IMR-90 (cell line): ENCODE results near the gene INTS11. TPM values are rescaled to one million over a fixed set of nuclear protein-coding genes. Genes with fewer than 3 reads are reported as not detected.

ENCODE experiments used
- ATAC-seq: fragments of 200-7000 bp; cut with Tn5 transposase; 2 replicates; pipeline ENCODE4 v1.9.1; 2020; ENCODE audit warnings: low read depth, mild to moderate bottlenecking, moderate library complexity
- BruUV-seq: library from RNA; stranded (reverse); fragments of 400-500 nt; replicated peaks from 2 replicates; lab custom pipeline; 2021; lab: Mats Ljungman, UMichigan
- CTCF ChIA-PET: fragments of 300-600 bp; formaldehyde crosslinking; extraction: SDS; loops from one replicate; lab custom pipeline; 2021; ENCODE audit warnings: antibody characterized with exemption; lab: Yijun Ruan, JAX
- POLR2A ChIA-PET: fragments of 300-600 bp; sonication (Branson Sonifier 250); formaldehyde crosslinking; loops from one replicate; lab custom pipeline; 2022; ENCODE audit warnings: antibody characterized with exemption; ENCODE audit not compliant: unreplicated experiment; lab: Charles Lee
- DNase-seq: peaks from one replicate; pipeline ENCODE4 v3.0.0; 2013
- H2AFZ ChIP-seq: replicated peaks from 2 replicates; pipeline ENCODE3; 2013; ENCODE audit warnings: low read length, mild to moderate bottlenecking; ENCODE audit not compliant: poor library complexity
- H2AK5ac ChIP-seq: 2 replicates; pipeline ENCODE4 v1.6.1; 2013; ENCODE audit warnings: low read depth, low read length, inconsistent platforms
- H2AK9ac ChIP-seq: replicated peaks from 2 replicates; pipeline ENCODE3; 2013; ENCODE audit warnings: mild to moderate bottlenecking, low read depth, low read length, moderate library complexity; ENCODE audit not compliant: poor library complexity
- H2BK120ac ChIP-seq: 2 replicates; pipeline ENCODE4 v1.6.1; 2013; ENCODE audit warnings: low read depth, low read length, inconsistent platforms
- H2BK15ac ChIP-seq: 3 replicates; pipeline ENCODE4 v1.6.1; 2013; ENCODE audit warnings: low read depth, low read length, inconsistent platforms
- H2BK20ac ChIP-seq: 2 replicates; pipeline ENCODE4 v1.6.1; 2013; ENCODE audit warnings: low read depth, mild to moderate bottlenecking, inconsistent platforms, low read length, moderate library complexity
- H2BK5ac ChIP-seq: 2 replicates; pipeline ENCODE4 v1.6.1; 2013; ENCODE audit warnings: mild to moderate bottlenecking, low read depth, low read length, inconsistent platforms; ENCODE audit not compliant: poor library complexity, severe bottlenecking
- H3K14ac ChIP-seq: replicated peaks from 2 replicates; pipeline ENCODE4 v1.6.1; 2013; ENCODE audit warnings: low read depth, low read length, inconsistent platforms
- H3K18ac ChIP-seq: 2 replicates; pipeline ENCODE4 v1.6.1; 2013; ENCODE audit warnings: low read depth, low read length, control low read depth
- H3K23ac ChIP-seq: 2 replicates; pipeline ENCODE4 v1.6.1; 2013; ENCODE audit warnings: low read depth, low read length, inconsistent platforms
- H3K27ac ChIP-seq: 2 replicates; pipeline ENCODE4 v1.5.1; 2013; ENCODE audit warnings: mild to moderate bottlenecking, control low read depth, low read length; ENCODE audit not compliant: insufficient read depth
- H3K27me3 ChIP-seq: 2 replicates; pipeline ENCODE4 v1.6.1; 2013; ENCODE audit warnings: low read length; ENCODE audit not compliant: control insufficient read depth, insufficient read depth
- H3K36me3 ChIP-seq: 2 replicates; pipeline ENCODE4 v1.6.1; 2013; ENCODE audit warnings: low read length, mixed read lengths; ENCODE audit not compliant: control insufficient read depth, insufficient read depth
- H3K4ac ChIP-seq: 2 replicates; pipeline ENCODE4 v1.6.1; 2013; ENCODE audit warnings: low read depth, low read length, inconsistent platforms
- H3K4me1 ChIP-seq: 2 replicates; pipeline ENCODE4 v1.6.1; 2013; ENCODE audit warnings: low read length, mixed read lengths; ENCODE audit not compliant: control insufficient read depth, insufficient read depth
- H3K4me2 ChIP-seq: 2 replicates; pipeline ENCODE4 v1.6.1; 2013; ENCODE audit warnings: low read depth, mild to moderate bottlenecking, control low read depth, low read length, moderate library complexity
- H3K4me3 ChIP-seq: 2 replicates; pipeline ENCODE4 v1.5.1; 2013; ENCODE audit warnings: low read depth, mild to moderate bottlenecking, control low read depth, low read length, moderate library complexity; ENCODE audit not compliant: insufficient read depth
- H3K56ac ChIP-seq: 2 replicates; pipeline ENCODE4 v1.6.1; 2013; ENCODE audit warnings: low read length, inconsistent platforms; ENCODE audit not compliant: insufficient read depth; ENCODE audit errors: extremely low read depth
- H3K79me1 ChIP-seq, 2 experiments: 2 replicates each; pipeline ENCODE4 v1.6.1; 2013; ENCODE audit warnings: low read length in 2 of 2, inconsistent platforms in 1 of 2, low read depth in 1 of 2
- H3K9ac ChIP-seq: 2 replicates; pipeline ENCODE4 v1.6.1; 2013; ENCODE audit warnings: low read depth, low read length, control low read depth
- H3K9me1 ChIP-seq: 2 replicates; pipeline ENCODE4 v1.6.1; 2013; ENCODE audit warnings: low read length, inconsistent platforms; ENCODE audit not compliant: insufficient read depth
- H3K9me3 ChIP-seq: 2 replicates; pipeline ENCODE4 v1.6.1; 2013; ENCODE audit warnings: low read length; ENCODE audit not compliant: control insufficient read depth, insufficient read depth
- H4K20me1 ChIP-seq: 2 replicates; pipeline ENCODE4 v1.6.1; 2013; ENCODE audit warnings: low read length, inconsistent platforms; ENCODE audit not compliant: insufficient read depth
- H4K5ac ChIP-seq: 2 replicates; pipeline ENCODE4 v1.6.1; 2013; ENCODE audit warnings: mild to moderate bottlenecking, low read depth, low read length, control low read depth
- H4K8ac ChIP-seq, 2 experiments: 2 replicates each; pipeline ENCODE4 v1.6.1; 2013; ENCODE audit warnings: low read depth in 2 of 2, low read length in 2 of 2, control low read depth in 1 of 2, inconsistent platforms in 1 of 2
- H4K91ac ChIP-seq: 2 replicates; pipeline ENCODE4 v1.6.1; 2013; ENCODE audit warnings: low read depth, low read length, inconsistent platforms; ENCODE audit not compliant: insufficient read depth
- FOS ChIP-seq: fragments of 150-350 bp; IDR thresholded peaks from 2 replicates; pipeline ENCODE4 v1.6.1; 2016; ENCODE audit warnings: low read depth, low read length
- NFE2L2 ChIP-seq: fragments of 150-350 bp; IDR thresholded peaks from 2 replicates; pipeline ENCODE4 v1.6.1; 2016; ENCODE audit warnings: low read depth, mild to moderate bottlenecking, low read length
- RAD21 ChIP-seq: IDR thresholded peaks from 2 replicates; pipeline ENCODE4 v1.6.1; 2012; ENCODE audit warnings: low read length, improper control_type of control experiment
- WGBS, 2 experiments: methylation state at CpG; one replicate each; pipeline versions ENCODE4 v1.1.5 to v1.1.7; 2013; ENCODE audit warnings: missing lambda C conversion rate in 2 of 2; ENCODE audit not compliant: insufficient read length in 1 of 2; ENCODE audit errors: extremely low coverage in 2 of 2; 5-methylcytosine and 5-hydroxymethylcytosine counted together
- dilution Hi-C: fragments of 300-500 bp; cut with HindIII; formaldehyde crosslinking; loops from one replicate; pipeline ENCODE4 v1.14.3; 2018; ENCODE audit warnings: low sequenced_read_pairs; ENCODE audit not compliant: unreplicated experiment
- in situ Hi-C: fragments of 300-500 bp; cut with MboI; formaldehyde crosslinking; loops from 3 replicates; pipeline ENCODE4 v1.14.3; 2019; ENCODE audit warnings: low sequenced_read_pairs, inconsistent platforms, mixed read lengths
- intact Hi-C: fragments of 100-400 bp; cut with micrococcal nuclease; formaldehyde crosslinking; loops from 2 replicates; pipeline ENCODE4 v1.10.0; 2022
- polyA plus RNA-seq, 3 experiments: library from polyadenylated mRNA; depleted of rRNA; stranded (reverse); fragments of >200 nt; gene quantifications; 2 replicates each; pipeline ENCODE4 v1.2.3, GENCODE V29; 2012; ENCODE audit warnings: low replicate concordance in 1 of 3
- total RNA-seq: library from RNA; depleted of rRNA; stranded (reverse); fragments of >200 nt; gene quantifications from 2 replicates; pipeline ENCODE4 v1.2.3, GENCODE V29; 2012
- TF ChIP-seq, protein P1 (sequence below): fragments of 150-350 bp; IDR thresholded peaks from 2 replicates; pipeline ENCODE4 v1.6.1; 2016; ENCODE audit warnings: low read depth, mild to moderate bottlenecking, low read length, moderate library complexity, borderline replicate concordance

Gene INTS11
- total and polyA plus RNA-seq, 2 of the 4 experiments (the other 2 are of a cell fraction): 56.1 to 123 TPM

DNA sequence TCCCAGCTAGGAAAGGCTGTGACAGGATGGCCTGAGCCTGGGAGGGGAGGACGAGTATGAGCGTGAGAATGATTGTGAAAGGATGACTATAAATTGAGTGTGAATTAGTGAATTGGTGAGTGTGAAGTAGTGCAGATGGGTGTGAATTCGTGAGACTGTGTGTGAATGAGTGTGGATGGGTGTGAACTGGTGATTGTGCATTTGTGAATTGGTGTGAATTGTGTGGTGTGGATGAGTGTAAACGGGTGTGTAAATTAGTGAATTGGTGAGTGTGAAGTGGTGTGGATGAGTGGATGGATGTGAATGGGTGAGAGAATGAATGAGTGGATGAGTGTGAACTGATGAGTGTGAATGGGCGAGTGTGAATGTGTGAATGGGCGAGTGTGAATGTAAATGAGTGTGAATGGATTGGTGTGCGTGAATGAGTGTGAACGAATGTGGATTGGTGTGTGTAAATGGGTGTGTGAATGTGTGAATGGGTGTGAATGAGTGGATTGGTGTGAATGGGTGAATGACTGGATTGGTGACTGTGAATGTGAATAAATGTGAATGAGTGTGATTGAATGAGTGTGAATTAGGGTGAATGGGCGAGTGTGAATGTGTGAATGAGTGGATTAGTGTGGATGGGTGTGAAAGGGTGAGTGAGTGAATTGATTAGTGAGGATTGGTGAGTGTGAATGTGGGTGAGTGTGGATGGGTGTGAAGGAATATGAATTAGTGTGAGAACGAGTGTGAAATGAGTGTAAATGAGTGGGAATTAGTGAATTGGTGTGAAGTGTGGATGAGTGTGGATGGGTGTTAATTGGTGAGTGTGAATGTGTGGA is 41.6 kb upstream of the INTS11 start:
- Histone ChIP-seq H3K9me3 (no peaks in the 10 kb centered on the region), H4K91ac (no peak overlapping the region), H3K27ac (no peak overlapping the region), H3K4me2 (no peak overlapping the region), H2BK20ac (no peak overlapping the region), H4K20me1 (no peaks in the 10 kb centered on the region), H3K79me1 (peaks cover under 1 to 26% of the 10 kb centered on the region in 2 experiments; a peak in 2 of 4 replicates), H2AK9ac (peak overlapping the region; percentile 42), H3K56ac (no peak overlapping the region), H3K18ac (no peak overlapping the region), H2BK15ac (no peak overlapping the region), H3K14ac (no peak overlapping the region), H3K9ac (no peak overlapping the region), H3K23ac (peak overlapping the region; percentile 49; the same call in 1 of the 2 replicates), H3K4ac (no peak overlapping the region), H4K5ac (no peak overlapping the region), H2BK120ac (no peak overlapping the region), H2BK5ac (peak overlapping the region; percentile 45), H3K9me1 (peaks cover 11% of the 10 kb centered on the region), H3K27me3 (no peaks in the 10 kb centered on the region), H2AK5ac (peak overlapping the region; percentile 65; the same call in 1 of the 2 replicates), H2AFZ (no peak overlapping the region), H4K8ac (no peak overlapping the region), H3K36me3 (no peaks in the 10 kb centered on the region), H3K4me3 (no peak overlapping the region), H3K4me1 (peaks cover 10% of the 10 kb centered on the region)
- ATAC-seq: no peak
- DNase-seq: no peak
- in situ Hi-C loops: no loop called here
- dilution Hi-C loops: no loop called here
- POLR2A ChIA-PET: no interaction called here
- CTCF ChIA-PET: no interaction called here
- no TSS peak for BruUV-seq
- TF ChIP-seq, protein P1, sequence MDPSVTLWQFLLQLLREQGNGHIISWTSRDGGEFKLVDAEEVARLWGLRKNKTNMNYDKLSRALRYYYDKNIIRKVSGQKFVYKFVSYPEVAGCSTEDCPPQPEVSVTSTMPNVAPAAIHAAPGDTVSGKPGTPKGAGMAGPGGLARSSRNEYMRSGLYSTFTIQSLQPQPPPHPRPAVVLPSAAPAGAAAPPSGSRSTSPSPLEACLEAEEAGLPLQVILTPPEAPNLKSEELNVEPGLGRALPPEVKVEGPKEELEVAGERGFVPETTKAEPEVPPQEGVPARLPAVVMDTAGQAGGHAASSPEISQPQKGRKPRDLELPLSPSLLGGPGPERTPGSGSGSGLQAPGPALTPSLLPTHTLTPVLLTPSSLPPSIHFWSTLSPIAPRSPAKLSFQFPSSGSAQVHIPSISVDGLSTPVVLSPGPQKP: no peak
- TF ChIP-seq RAD21: no peak
- no peak for TF ChIP-seq NFE2L2
- no peak for TF ChIP-seq FOS
- intact Hi-C loops: no loop called here
- 83 to 100% methylated on average over 9 to 10 of the region's 10 CpGs for WGBS, 2 experiments
